GM23338 (cell line): ENCODE measurements around the gene RAPGEF5. TPM values are rescaled to one million over a fixed set of nuclear protein-coding genes. Genes with fewer than 3 reads are reported as not detected.

Experiments used
- ATAC-seq: fragments of 200-7000 bp; cut with Tn5 transposase; 3 replicates; pipeline ENCODE4 v1.9.1; 2020
- DNase-seq: peaks from one replicate; pipeline ENCODE4 v3.0.0-alpha.2; 2015; ENCODE audit warnings: low spot score
- H2AFZ ChIP-seq: fragments of 200-600 bp; sonication (generic); 2 replicates; pipeline ENCODE4 v1.8.0; 2016; ENCODE audit warnings: antibody characterized with exemption, mild to moderate bottlenecking, moderate library complexity
- H3F3A ChIP-seq: fragments of 200-600 bp; sonication (generic); replicated peaks from 2 replicates; pipeline ENCODE4 v1.8.0; 2017; ENCODE audit warnings: antibody characterized with exemption, mixed run types, low read depth
- H3K27ac ChIP-seq: fragments of 200-600 bp; sonication (generic); 2 replicates; pipeline ENCODE4 v1.6.1; 2016; ENCODE audit warnings: low read depth
- H3K27me3 ChIP-seq: fragments of 200-600 bp; sonication (generic); 2 replicates; pipeline ENCODE4 v1.8.0; 2016; ENCODE audit warnings: mild to moderate bottlenecking, mixed run types, moderate library complexity; ENCODE audit not compliant: insufficient read depth
- H3K36me3 ChIP-seq: fragments of 200-600 bp; sonication (generic); 2 replicates; pipeline ENCODE4 v1.8.0; 2016; ENCODE audit warnings: mild to moderate bottlenecking; ENCODE audit not compliant: insufficient read depth
- H3K4me1 ChIP-seq: fragments of 200-600 bp; sonication (generic); 2 replicates; pipeline ENCODE4 v1.8.0; 2016; ENCODE audit warnings: mild to moderate bottlenecking, moderate library complexity; ENCODE audit not compliant: insufficient read depth
- H3K4me2 ChIP-seq: fragments of 200-600 bp; sonication (generic); 2 replicates; pipeline ENCODE4 v1.7.1; 2017; ENCODE audit warnings: mixed run types
- H3K4me3 ChIP-seq: fragments of 200-600 bp; sonication (generic); 2 replicates; pipeline ENCODE4 v1.6.1; 2016; ENCODE audit warnings: mixed run types
- H3K79me2 ChIP-seq: fragments of 200-600 bp; sonication (generic); replicated peaks from 2 replicates; pipeline ENCODE4 v1.8.0; 2017; ENCODE audit warnings: mild to moderate bottlenecking; ENCODE audit not compliant: insufficient read depth
- H3K9me2 ChIP-seq: fragments of 200-600 bp; sonication (generic); 2 replicates; pipeline ENCODE4 v1.8.0; 2017; ENCODE audit not compliant: insufficient read depth
- H4K20me1 ChIP-seq: fragments of 200-600 bp; sonication (generic); replicated peaks from 2 replicates; pipeline ENCODE4 v1.8.0; 2017; ENCODE audit warnings: mild to moderate bottlenecking; ENCODE audit not compliant: insufficient read depth
- H3K27ac Mint-ChIP-seq: 2 replicates; pipeline ENCODE4 v1.8.0; 2020; ENCODE audit warnings: inconsistent platforms, mild to moderate bottlenecking, moderate library complexity, mixed read lengths
- H3K27me3 Mint-ChIP-seq: 3 replicates; pipeline ENCODE4 v1.8.0; 2022; ENCODE audit warnings: low read depth, mild to moderate bottlenecking, moderate library complexity, mixed read lengths, inconsistent platforms; ENCODE audit not compliant: insufficient read depth, poor library complexity
- H3K36me3 Mint-ChIP-seq: 3 replicates; pipeline ENCODE4 v1.8.0; 2021; ENCODE audit warnings: low read depth, mild to moderate bottlenecking, inconsistent platforms, moderate library complexity, mixed read lengths
- H3K4me1 Mint-ChIP-seq: 3 replicates; pipeline ENCODE4 v1.8.0; 2020; ENCODE audit warnings: mild to moderate bottlenecking, inconsistent platforms, mixed read lengths
- H3K4me3 Mint-ChIP-seq: 3 replicates; pipeline ENCODE4 v1.8.0; 2021; ENCODE audit warnings: moderate library complexity, mild to moderate bottlenecking, inconsistent platforms, mixed read lengths
- H3K9me3 Mint-ChIP-seq: 3 replicates; pipeline ENCODE4 v1.8.0; 2020; ENCODE audit warnings: moderate library complexity, mild to moderate bottlenecking, inconsistent platforms, mixed read lengths
- CREB1 ChIP-seq: fragments of 250-450 bp; sonication (Bioruptor Pico); IDR thresholded peaks from 2 replicates; pipeline ENCODE4 v1.5.0; 2020; ENCODE audit warnings: low read depth, mild to moderate bottlenecking, moderate library complexity
- EZH2 ChIP-seq: fragments of 200-600 bp; sonication (generic); IDR thresholded peaks from one replicate; pipeline ENCODE4 v1.8.0; 2017; ENCODE audit warnings: antibody characterized with exemption, mild to moderate bottlenecking, low read depth; ENCODE audit not compliant: unreplicated experiment
- EZH2phosphoT487 ChIP-seq: fragments of 200-600 bp; sonication (generic); IDR thresholded peaks from one replicate; pipeline ENCODE4 v1.8.1; 2018; ENCODE audit warnings: antibody characterized with exemption; ENCODE audit not compliant: unreplicated experiment
- JUNB ChIP-seq: IDR thresholded peaks from one replicate; pipeline ENCODE4 v1.6.1; 2016; ENCODE audit warnings: antibody characterized with exemption; ENCODE audit not compliant: unreplicated experiment
- NANOG ChIP-seq: IDR thresholded peaks from 2 replicates; pipeline ENCODE4 v1.6.1; 2016; ENCODE audit warnings: antibody characterized with exemption, borderline replicate concordance
- POLR2AphosphoS5 ChIP-seq: IDR thresholded peaks from 2 replicates; pipeline ENCODE4 v1.6.1; 2016; ENCODE audit warnings: antibody characterized with exemption, low read depth
- STAT1 ChIP-seq: IDR thresholded peaks from one replicate; pipeline ENCODE4 v1.6.1; 2016; ENCODE audit warnings: antibody characterized with exemption; ENCODE audit not compliant: unreplicated experiment
- ZNF114 ChIP-seq: fragments of 250-450 bp; sonication (Bioruptor Pico); IDR thresholded peaks from 2 replicates; pipeline ENCODE4 v1.5.0; 2020; ENCODE audit warnings: mild to moderate bottlenecking, moderate library complexity
- ZNF331 ChIP-seq: fragments of 250-450 bp; sonication (Bioruptor Pico); IDR thresholded peaks from 2 replicates; pipeline ENCODE4 v1.5.0; 2020; ENCODE audit warnings: low read depth, mild to moderate bottlenecking, moderate library complexity
- polyA plus RNA-seq: library from polyadenylated mRNA; unstranded; fragments of >200 nt; fragmentation: Nextera tagmentation; extraction: Ambion mirVana; gene quantifications from 2 replicates; pipeline ENCODE4 v1.2.1, GENCODE V29; 2016
- total RNA-seq: library from RNA; depleted of rRNA; stranded (reverse); fragments of >200 nt; shearing (Covaris generic); gene quantifications from 2 replicates; pipeline ENCODE4 v1.2.3, GENCODE V29; 2014
- TF ChIP-seq, protein P1 (sequence below): IDR thresholded peaks from 2 replicates; pipeline ENCODE4 v1.6.1; 2016; ENCODE audit warnings: antibody characterized with exemption
- TF ChIP-seq, protein P2 (sequence below), 2 experiments: fragments of 200-600 bp in 1 of 2; sonication (generic) in 1 of 2; conservative IDR thresholded peaks; 2 replicates each; pipeline versions ENCODE4 v1.5.1 to v1.6.1; 2016 to 2017; ENCODE audit warnings: antibody characterized with exemption in 2 of 2, low read depth in 2 of 2, mild to moderate bottlenecking in 2 of 2, moderate library complexity in 1 of 2
- TF ChIP-seq, protein P3 (sequence below): IDR thresholded peaks from one replicate; pipeline ENCODE4 v1.6.1; 2018; ENCODE audit warnings: antibody characterized with exemption; ENCODE audit not compliant: unreplicated experiment

The RAPGEF5 gene
- total and polyA plus RNA-seq, 2 experiments from 2014 or later, result 6.3 to 13.1 TPM

DNA sequence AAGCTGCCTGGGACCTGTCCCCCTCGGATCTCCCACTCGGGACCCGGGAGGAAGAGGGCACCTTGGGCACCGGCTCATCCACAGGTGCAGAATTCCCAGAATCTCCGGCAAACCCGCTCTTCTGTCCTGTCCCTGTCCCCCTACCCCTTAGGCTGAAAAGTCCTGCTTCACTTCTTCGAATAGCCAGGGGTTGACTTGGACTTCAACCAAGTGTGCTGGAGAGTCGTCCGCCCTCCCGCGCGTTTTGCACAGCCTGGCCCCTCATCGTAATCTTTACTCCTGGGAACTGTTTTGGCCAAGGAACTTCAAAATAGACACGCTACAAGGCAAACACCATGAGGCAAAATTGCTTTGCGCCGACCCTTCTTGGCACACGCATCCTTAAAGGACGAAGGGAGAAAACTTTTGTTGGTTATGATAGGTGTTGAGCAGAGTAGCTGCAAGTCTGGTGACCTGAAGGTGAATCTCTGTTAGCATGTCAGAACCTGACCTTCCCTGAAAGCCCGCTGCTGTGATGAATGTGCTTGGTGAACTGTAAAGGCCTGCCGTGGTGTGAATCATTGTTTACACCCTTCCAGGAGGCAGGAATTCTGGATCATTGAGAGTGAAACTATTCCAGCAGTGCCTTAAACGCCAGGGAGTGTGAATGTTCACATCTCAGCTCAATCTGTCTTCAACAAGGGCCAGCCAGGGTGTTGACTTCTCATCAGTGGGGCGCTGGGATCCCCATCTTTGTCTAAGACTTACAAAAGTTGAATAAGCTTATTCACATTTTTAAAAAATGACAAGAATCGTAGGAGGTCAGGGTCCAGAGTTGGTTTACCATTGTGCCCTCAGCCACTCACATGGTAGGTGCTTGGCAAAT is 589 bp upstream of the RAPGEF5 start:
- peak overlapping the region; percentile 68 for H3K4me3 ChIP-seq
- H3K79me2 ChIP-seq, result peaks cover 37% of the 10 kb centered on the region
- Mint-ChIP-seq H3K36me3 (peaks cover 24% of the 10 kb centered on the region), H3K27me3 (peaks cover 14% of the 10 kb centered on the region), H3K4me1 (peaks cover 18% of the 10 kb centered on the region), H3K9me3 (peaks cover 14% of the 10 kb centered on the region; the same call in 2 of the 3 replicates), H3K4me3 (peak overlapping the region; percentile 81), H3K27ac (no peak overlapping the region)
- no peak for TF ChIP-seq NANOG
- no peak for TF ChIP-seq ZNF114 (CRISPR knock-in tag)
- peaks cover 12% of the 10 kb centered on the region; the same call in 1 of the 2 replicates for H3K9me2 ChIP-seq
- ATAC-seq (peak; percentile 47), DNase-seq (peak; percentile 49)
- no peaks in the 10 kb centered on the region for H3K36me3 ChIP-seq
- no peak overlapping the region for H3K27ac ChIP-seq
- no peaks in the 10 kb centered on the region for H4K20me1 ChIP-seq
- peaks cover 17% of the 10 kb centered on the region for H3K27me3 ChIP-seq
- H3F3A ChIP-seq, result 0 out of 2 replicates have a peak, but pooled peaks cover 6% of the 10 kb centered on the region
- H2AFZ ChIP-seq, result peak overlapping the region; percentile 99
- peaks cover 8% of the 10 kb centered on the region for H3K4me1 ChIP-seq
- peak overlapping the region; percentile 90 for H3K4me2 ChIP-seq

DNA sequence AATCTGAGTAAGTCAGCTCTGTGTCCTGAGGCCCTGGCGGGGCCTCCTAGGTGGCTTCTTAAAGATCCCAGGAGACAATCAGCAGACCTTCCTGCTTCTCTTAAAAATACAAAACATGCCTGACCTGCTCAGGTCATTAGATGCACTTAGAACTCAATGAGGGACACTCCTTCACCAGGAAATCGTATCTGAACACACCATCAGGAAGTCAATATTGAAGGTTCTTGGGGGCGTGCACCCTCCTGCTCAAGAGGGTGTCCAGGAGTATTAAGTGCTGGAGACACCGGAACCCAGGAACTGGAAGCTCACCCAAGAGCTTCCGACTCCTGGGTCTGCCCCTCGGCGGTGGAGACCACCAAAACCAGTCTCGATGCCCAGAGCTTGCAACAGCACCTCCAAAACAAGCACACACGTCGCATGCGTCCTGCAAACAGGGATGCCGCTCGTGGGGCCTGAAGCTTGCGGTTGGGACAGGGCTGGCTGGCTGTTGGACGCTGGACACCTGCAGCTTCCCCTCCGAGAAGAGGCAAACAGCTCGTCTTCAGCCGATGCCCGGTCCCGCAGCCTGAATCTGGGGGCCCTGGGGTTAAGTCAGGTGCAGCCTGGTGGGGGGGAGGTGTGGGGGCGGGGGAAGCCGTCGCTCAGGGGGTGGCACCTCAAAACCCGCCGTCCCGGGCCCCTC is 803 bp downstream of the RAPGEF5 start:
- peaks cover 16% of the 10 kb centered on the region for H3K4me1 ChIP-seq
- Mint-ChIP-seq H3K4me3 (peak overlapping the region; percentile 75), H3K9me3 (peaks cover 14% of the 10 kb centered on the region; the same call in 2 of the 3 replicates), H3K27ac (no peak overlapping the region), H3K27me3 (peaks cover 14% of the 10 kb centered on the region), H3K4me1 (peaks cover 30% of the 10 kb centered on the region), H3K36me3 (peaks cover 29% of the 10 kb centered on the region)
- peaks cover 6% of the 10 kb centered on the region; the same call in 1 of the 2 replicates for H3K9me2 ChIP-seq
- DNase-seq (peak; percentile 56), ATAC-seq (peak; percentile 49)
- no peaks in the 10 kb centered on the region for H4K20me1 ChIP-seq
- H3K4me2 ChIP-seq, result peak overlapping the region; percentile 90
- peaks cover 45% of the 10 kb centered on the region for H3K79me2 ChIP-seq
- 0 out of 2 replicates have a peak, but pooled peaks cover 6% of the 10 kb centered on the region for H3F3A ChIP-seq
- H3K27ac ChIP-seq, result no peak overlapping the region
- no peaks in the 10 kb centered on the region for H3K36me3 ChIP-seq
- peak overlapping the region; percentile 80 for H2AFZ ChIP-seq
- H3K27me3 ChIP-seq, result peaks cover 17% of the 10 kb centered on the region
- peak overlapping the region; percentile 68 for H3K4me3 ChIP-seq
- TF ChIP-seq ZNF331 (CRISPR knock-in tag) (no peak), EZH2 (no peak), CREB1 (CRISPR knock-in tag) (no peak), JUNB (no peak), NANOG (no peak), POLR2AphosphoS5 (no peak), EZH2phosphoT487 (no peak), STAT1 (no peak), ZNF114 (CRISPR knock-in tag) (no peak)
- TF ChIP-seq, protein P1, sequence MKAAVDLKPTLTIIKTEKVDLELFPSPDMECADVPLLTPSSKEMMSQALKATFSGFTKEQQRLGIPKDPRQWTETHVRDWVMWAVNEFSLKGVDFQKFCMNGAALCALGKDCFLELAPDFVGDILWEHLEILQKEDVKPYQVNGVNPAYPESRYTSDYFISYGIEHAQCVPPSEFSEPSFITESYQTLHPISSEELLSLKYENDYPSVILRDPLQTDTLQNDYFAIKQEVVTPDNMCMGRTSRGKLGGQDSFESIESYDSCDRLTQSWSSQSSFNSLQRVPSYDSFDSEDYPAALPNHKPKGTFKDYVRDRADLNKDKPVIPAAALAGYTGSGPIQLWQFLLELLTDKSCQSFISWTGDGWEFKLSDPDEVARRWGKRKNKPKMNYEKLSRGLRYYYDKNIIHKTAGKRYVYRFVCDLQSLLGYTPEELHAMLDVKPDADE, result no peak
- TF ChIP-seq, protein P2, sequence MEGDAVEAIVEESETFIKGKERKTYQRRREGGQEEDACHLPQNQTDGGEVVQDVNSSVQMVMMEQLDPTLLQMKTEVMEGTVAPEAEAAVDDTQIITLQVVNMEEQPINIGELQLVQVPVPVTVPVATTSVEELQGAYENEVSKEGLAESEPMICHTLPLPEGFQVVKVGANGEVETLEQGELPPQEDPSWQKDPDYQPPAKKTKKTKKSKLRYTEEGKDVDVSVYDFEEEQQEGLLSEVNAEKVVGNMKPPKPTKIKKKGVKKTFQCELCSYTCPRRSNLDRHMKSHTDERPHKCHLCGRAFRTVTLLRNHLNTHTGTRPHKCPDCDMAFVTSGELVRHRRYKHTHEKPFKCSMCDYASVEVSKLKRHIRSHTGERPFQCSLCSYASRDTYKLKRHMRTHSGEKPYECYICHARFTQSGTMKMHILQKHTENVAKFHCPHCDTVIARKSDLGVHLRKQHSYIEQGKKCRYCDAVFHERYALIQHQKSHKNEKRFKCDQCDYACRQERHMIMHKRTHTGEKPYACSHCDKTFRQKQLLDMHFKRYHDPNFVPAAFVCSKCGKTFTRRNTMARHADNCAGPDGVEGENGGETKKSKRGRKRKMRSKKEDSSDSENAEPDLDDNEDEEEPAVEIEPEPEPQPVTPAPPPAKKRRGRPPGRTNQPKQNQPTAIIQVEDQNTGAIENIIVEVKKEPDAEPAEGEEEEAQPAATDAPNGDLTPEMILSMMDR (conservative IDR thresholded peaks at IDR 0.05; ENCODE audit: low read depth in 2 of 2), result no peak
- TF ChIP-seq, protein P3, sequence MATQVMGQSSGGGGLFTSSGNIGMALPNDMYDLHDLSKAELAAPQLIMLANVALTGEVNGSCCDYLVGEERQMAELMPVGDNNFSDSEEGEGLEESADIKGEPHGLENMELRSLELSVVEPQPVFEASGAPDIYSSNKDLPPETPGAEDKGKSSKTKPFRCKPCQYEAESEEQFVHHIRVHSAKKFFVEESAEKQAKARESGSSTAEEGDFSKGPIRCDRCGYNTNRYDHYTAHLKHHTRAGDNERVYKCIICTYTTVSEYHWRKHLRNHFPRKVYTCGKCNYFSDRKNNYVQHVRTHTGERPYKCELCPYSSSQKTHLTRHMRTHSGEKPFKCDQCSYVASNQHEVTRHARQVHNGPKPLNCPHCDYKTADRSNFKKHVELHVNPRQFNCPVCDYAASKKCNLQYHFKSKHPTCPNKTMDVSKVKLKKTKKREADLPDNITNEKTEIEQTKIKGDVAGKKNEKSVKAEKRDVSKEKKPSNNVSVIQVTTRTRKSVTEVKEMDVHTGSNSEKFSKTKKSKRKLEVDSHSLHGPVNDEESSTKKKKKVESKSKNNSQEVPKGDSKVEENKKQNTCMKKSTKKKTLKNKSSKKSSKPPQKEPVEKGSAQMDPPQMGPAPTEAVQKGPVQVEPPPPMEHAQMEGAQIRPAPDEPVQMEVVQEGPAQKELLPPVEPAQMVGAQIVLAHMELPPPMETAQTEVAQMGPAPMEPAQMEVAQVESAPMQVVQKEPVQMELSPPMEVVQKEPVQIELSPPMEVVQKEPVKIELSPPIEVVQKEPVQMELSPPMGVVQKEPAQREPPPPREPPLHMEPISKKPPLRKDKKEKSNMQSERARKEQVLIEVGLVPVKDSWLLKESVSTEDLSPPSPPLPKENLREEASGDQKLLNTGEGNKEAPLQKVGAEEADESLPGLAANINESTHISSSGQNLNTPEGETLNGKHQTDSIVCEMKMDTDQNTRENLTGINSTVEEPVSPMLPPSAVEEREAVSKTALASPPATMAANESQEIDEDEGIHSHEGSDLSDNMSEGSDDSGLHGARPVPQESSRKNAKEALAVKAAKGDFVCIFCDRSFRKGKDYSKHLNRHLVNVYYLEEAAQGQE, result no peak
